ENCODE measurements around the gene JOSD1.
"Not testable (repeated sequence)": the region's sequence is repeated elsewhere in the genome, so short reads cannot be mapped to it uniquely, and the experiment has no call there.

The JOSD1 gene

DNA sequence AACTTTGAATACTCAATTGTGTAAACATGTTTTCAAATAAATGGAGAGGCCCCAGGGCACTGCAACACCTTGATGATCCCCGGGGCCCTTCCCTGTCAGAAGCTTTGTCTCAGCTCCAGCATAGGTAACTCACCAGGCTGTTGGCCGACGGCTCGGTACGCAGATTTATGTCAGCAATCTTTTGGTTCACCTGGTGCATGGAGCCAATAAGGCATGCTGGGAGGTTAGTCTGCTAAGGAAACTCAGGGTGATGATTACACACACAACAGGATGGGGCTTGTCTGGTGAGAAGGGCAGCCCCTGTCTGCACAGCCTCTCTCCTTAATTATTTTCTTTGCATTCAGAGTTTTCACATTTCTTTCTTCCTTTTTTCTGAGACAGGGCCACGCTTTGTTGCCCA, 55.3 kb downstream of the JOSD1 start:
- TF ChIP-seq, protein P1, sequence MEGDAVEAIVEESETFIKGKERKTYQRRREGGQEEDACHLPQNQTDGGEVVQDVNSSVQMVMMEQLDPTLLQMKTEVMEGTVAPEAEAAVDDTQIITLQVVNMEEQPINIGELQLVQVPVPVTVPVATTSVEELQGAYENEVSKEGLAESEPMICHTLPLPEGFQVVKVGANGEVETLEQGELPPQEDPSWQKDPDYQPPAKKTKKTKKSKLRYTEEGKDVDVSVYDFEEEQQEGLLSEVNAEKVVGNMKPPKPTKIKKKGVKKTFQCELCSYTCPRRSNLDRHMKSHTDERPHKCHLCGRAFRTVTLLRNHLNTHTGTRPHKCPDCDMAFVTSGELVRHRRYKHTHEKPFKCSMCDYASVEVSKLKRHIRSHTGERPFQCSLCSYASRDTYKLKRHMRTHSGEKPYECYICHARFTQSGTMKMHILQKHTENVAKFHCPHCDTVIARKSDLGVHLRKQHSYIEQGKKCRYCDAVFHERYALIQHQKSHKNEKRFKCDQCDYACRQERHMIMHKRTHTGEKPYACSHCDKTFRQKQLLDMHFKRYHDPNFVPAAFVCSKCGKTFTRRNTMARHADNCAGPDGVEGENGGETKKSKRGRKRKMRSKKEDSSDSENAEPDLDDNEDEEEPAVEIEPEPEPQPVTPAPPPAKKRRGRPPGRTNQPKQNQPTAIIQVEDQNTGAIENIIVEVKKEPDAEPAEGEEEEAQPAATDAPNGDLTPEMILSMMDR (IDR thresholded peaks at IDR 0.05; ENCODE audit: low read length, missing control alignments), result no peak
- no peak for DNase-seq (ENCODE audit: low read depth)
- no peak overlapping the region for H3K4me3 ChIP-seq (replicated peaks; ENCODE audit: low read depth, low read length)

DNA sequence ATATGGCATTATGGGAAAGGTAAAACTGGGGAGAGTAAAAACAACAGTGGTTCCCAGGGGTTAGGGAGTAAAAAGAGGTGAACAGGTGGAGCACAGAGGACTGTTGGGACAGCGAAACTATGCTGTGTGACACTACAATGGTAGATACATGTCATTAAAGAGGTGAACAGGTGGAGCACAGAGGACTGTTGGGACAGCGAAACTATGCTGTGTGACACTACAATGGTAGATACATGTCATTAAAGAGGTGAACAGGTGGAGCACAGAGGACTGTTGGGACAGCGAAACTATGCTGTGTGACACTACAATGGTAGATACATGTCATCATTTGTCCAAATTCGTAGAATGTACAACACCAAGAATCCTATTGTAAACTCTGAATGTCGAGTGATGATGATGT, 56.5 kb downstream of the JOSD1 start:
- not testable (repeated sequence) for DNase-seq (ENCODE audit: low read depth); H3K4me3 ChIP-seq (replicated peaks; ENCODE audit: low read depth, low read length)

DNA sequence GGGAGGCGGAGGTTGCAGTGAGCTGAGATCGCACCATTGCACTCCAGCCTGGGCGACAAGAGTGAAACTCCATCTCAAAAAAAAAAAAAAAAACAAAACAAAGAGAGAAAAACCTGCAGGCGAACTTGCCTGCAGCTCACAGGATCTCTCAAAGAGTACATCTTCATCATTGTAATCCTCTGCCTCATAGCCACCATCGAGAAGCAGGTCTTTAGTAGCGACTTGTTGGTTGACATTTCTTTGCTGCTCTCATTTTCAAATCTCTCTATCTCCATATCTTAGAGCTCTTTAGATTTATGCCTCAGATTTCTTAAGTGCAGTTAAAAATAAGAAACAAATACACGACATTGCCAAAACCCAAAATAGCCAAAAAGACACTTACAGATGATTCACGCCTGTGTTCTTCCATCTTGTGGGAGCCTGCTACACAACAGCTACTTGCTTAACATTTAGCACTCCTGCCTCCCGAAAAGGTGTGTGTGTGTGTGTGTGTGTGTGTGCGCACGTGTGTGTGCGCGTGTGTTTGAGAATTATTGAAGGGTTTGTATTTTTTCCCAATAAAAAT, 59.2 kb downstream of the JOSD1 start:
- no peak overlapping the region for H3K4me3 ChIP-seq (replicated peaks; ENCODE audit: low read depth, low read length)
- no peak for DNase-seq (ENCODE audit: low read depth)
- TF ChIP-seq, protein P1 (IDR thresholded peaks at IDR 0.05; ENCODE audit: low read length, missing control alignments), result no peak

- TF ChIP-seq, protein P1 (IDR thresholded peaks at IDR 0.05; ENCODE audit: low read length, missing control alignments), result no peak
- H3K4me3 ChIP-seq (replicated peaks; ENCODE audit: low read depth, low read length), result no peak overlapping the region
- no peak for DNase-seq (ENCODE audit: low read depth)
These were observed 62.0 kb downstream of the JOSD1 start for GRCh38 chr22:38638728-38639127.

DNA sequence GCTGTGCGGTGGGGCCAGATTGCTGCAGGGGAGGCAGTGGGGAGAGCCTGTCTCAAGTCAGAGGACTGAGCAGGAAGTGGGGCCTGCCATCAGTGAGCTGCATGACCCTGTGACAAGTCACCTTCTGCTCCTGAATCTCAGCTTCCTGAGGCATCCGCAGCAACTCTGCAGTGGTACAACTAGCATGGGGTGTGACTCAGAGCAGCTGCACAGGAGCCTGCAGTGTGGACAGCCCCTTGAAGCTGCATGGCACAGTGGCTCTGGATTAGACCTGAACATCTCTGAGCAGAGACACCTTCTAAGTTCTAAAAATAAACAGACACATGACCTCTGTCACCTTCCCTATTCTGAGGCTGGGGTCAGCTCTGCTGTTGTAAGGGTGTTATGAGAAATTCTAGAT, 62.5 kb downstream of the JOSD1 start:
- TF ChIP-seq, protein P1 (IDR thresholded peaks at IDR 0.05; ENCODE audit: low read length, missing control alignments), result no peak
- no peak for DNase-seq (ENCODE audit: low read depth)
- H3K4me3 ChIP-seq (replicated peaks; ENCODE audit: low read depth, low read length), result no peak overlapping the region

Measured in fibroblast of pulmonary artery (primary cell).